Adrenal gland (tissue), 12 donors: ENCODE data around the gene ASB16. TPM values are rescaled to one million over a fixed set of nuclear protein-coding genes. Genes with fewer than 3 reads are reported as not detected.

Experiments used
- DNase-seq, 7 donors: peaks; one replicate each; pipeline ENCODE4 v3.0.0-alpha.2; 2019 to 2020
- H3K27ac ChIP-seq, 5 donors: fragments of 200-600 bp; sonication (generic) in 4 of 5; 1 replicate in 3 of 5; 2 replicates in 2 of 5; pipeline versions ENCODE4 v1.5.1 to v1.8.0; 2016 to 2020; ENCODE audit warnings: mild to moderate bottlenecking in 1 of 5
- H3K27me3 ChIP-seq: fragments of 200-600 bp; 2 replicates; pipeline ENCODE4 v1.8.0; 2021
- H3K36me3 ChIP-seq, 2 donors: fragments of 200-600 bp; replicated peaks in 1 of 2; 1 replicate in 1 of 2; 2 replicates in 1 of 2; pipeline versions ENCODE4 v1.5.1 to v1.8.0; 2018 to 2022
- H3K4me1 ChIP-seq, 2 donors: fragments of 200-600 bp; replicated peaks in 1 of 2; 1 replicate in 1 of 2; 2 replicates in 1 of 2; pipeline versions ENCODE4 v1.5.1 to v1.8.0; 2018 to 2021
- H3K4me3 ChIP-seq, 4 donors: fragments of 200-600 bp; sonication (generic) in 3 of 4; one replicate each; pipeline ENCODE4 v1.5.1; 2016 to 2018
- H3K9me3 ChIP-seq, 3 donors: fragments of 200-600 bp; sonication (generic) in 1 of 3; replicated peaks in 1 of 3; 1 replicate in 2 of 3; 2 replicates in 1 of 3; pipeline versions ENCODE4 v1.5.1 to v1.8.0; 2016 to 2021
- CTCF ChIP-seq, 6 experiments: fragments of 450-650 bp in 4 of 6; fragments of 200-600 bp in 2 of 6; sonication (generic) in 1 of 6; IDR thresholded peaks; 1 replicate in 5 of 6; 2 replicates in 1 of 6; pipeline versions ENCODE4 v1.5.1 to v1.8.0; 2016 to 2021; ENCODE audit warnings: antibody characterized with exemption in 6 of 6, mild to moderate bottlenecking in 2 of 6, moderate library complexity in 1 of 6
- POLR2A ChIP-seq, 2 donors: fragments of 450-650 bp; IDR thresholded peaks; one replicate each; pipeline ENCODE4 v1.6.1; 2017; ENCODE audit warnings: antibody characterized with exemption in 2 of 2, mild to moderate bottlenecking in 2 of 2, moderate library complexity in 1 of 2
- WGBS, 4 donors: extraction: QIAGEN DNeasy Blood & Tissue Kit in 2 of 4; methylation state at CpG; one replicate each; pipeline versions ENCODE4 v1.1.5 to v1.1.7; 2013 to 2017; 5-methylcytosine and 5-hydroxymethylcytosine counted together
- intact Hi-C, 2 donors: fragments of 100-400 bp; cut with DNase I; formaldehyde crosslinking; loops; one replicate each; pipeline versions ENCODE4 v1.14.1 to v1.15.0; 2022 to 2023
- polyA plus RNA-seq, 3 donors: library from polyadenylated mRNA; stranded (reverse); fragments of 200-250 nt in 2 of 3; fragments of 350-450 nt in 1 of 3; fragmentation: Illumina TruSeq in 1 of 3; extraction: RNeasy Lipid Tissue Mini Kit (QIAGEN cat#74804) in 1 of 3; gene quantifications; one replicate each; pipeline ENCODE4 v1.2.3, GENCODE V29; 2013 to 2014
- total RNA-seq, 9 donors: library from RNA; depleted of rRNA in 4 of 9; stranded (reverse); fragments of >200 nt in 4 of 9; fragments of 120-200 nt in 1 of 9; fragmentation: NEBNext Ultra II Directional in 1 of 9; extraction: Animal tissue kit (Norgen Biotek cat#: 25700) in 1 of 9; gene quantifications; one replicate each; pipeline versions ENCODE4 v1.1.0 to v1.2.4, GENCODE V29; 2013 to 2023
- donor health status: healthy with polysubstance abuse.
- donor health status: Bipolar disorder and iron deficiency.
- donor health status: DM: yes; HTN: yes; CAD: no.
- donor health status: DM: no; HTN: no; CAD: no.
- donor health status: DM: no; HTN: no; CAD: no.
- donor health status: DM: yes; HTN: yes; CAD: no.

The ASB16 gene
- total and polyA plus RNA-seq, 12 donors: 0.13 to 0.83 (median 0.39) TPM; not detected in 2

- H3K27ac ChIP-seq: no peak overlapping the region
- H3K4me3 ChIP-seq: no peak overlapping the region
- no peaks in the 10 kb centered on the region for H3K9me3 ChIP-seq
- TF ChIP-seq POLR2A (IDR thresholded peaks at IDR 0.05) (no peak), CTCF (IDR thresholded peaks at IDR 0.05) (no peak)
- no peaks in the 10 kb centered on the region for H3K36me3 ChIP-seq
- 73 to 100% (median 83%) methylated on average over 2 to 7 of the region's 7 CpGs for WGBS, 4 donors
- no peaks in the 10 kb centered on the region for H3K27me3 ChIP-seq
- peaks cover 0 to 15% of the 10 kb centered on the region in 2 donors for H3K4me1 ChIP-seq
- no peak for DNase-seq
- intact Hi-C loops: loop anchor here in 1 of 2 donors (10.0 kb wide), 1 partner anchor 223 kb away; the partner anchor contains the start of gene PPY
These were observed 3.2 kb upstream of the ASB16 start for GRCh38 chr17:44167181-44167861.

- Histone ChIP-seq H3K27ac (peak overlapping the region in 1 of 5 donors; percentile 60), H3K4me3 (no peak overlapping the region)
These were observed 387 bp upstream of the ASB16 start for GRCh38 chr17:44170135-44170498.

GRCh38 chr17:44171931-44172455 is 1.5 kb downstream of the ASB16 start:
- Histone ChIP-seq H3K27me3 (no peaks in the 10 kb centered on the region), H3K4me1 (peaks cover 0 to 18% of the 10 kb centered on the region in 2 donors), H3K9me3 (no peaks in the 10 kb centered on the region), H3K4me3 (no peak overlapping the region), H3K27ac (no peak overlapping the region), H3K36me3 (no peaks in the 10 kb centered on the region)
- WGBS, 4 donors: 34 to 59% (median 56%) methylated on average over 10 to 17 of the region's 17 CpGs
- intact Hi-C loops: no loop called here
- DNase-seq: no peak
- TF ChIP-seq CTCF (IDR thresholded peaks at IDR 0.05) (no peak), POLR2A (IDR thresholded peaks at IDR 0.05) (no peak)

More at GRCh38 chr17:44170135-44170498, 387 bp upstream of the ASB16 start:
- no peak for TF ChIP-seq POLR2A (IDR thresholded peaks at IDR 0.05)
- no peak for TF ChIP-seq CTCF (IDR thresholded peaks at IDR 0.05)
- H3K4me1 ChIP-seq: peaks cover 0 to 18% of the 10 kb centered on the region in 2 donors
- H3K36me3 ChIP-seq: no peaks in the 10 kb centered on the region
- no peak for DNase-seq
- no peaks in the 10 kb centered on the region for H3K9me3 ChIP-seq
- intact Hi-C loops: no loop called here
- WGBS, 4 donors: 21 to 59% (median 54%) methylated on average over 2 to 5 of the region's 5 CpGs
- no peaks in the 10 kb centered on the region for H3K27me3 ChIP-seq

GRCh38 chr17:44174427-44174826 is 3.9 kb downstream of the ASB16 start:
- no peaks in the 10 kb centered on the region for H3K27me3 ChIP-seq
- DNase-seq: no peak
- H3K4me3 ChIP-seq: no peak overlapping the region
- 92 to 100% (median 97%) methylated on average over 2 of the region's 2 CpGs for WGBS, 4 donors
- H3K4me1 ChIP-seq: peaks cover 0 to 18% of the 10 kb centered on the region in 2 donors
- intact Hi-C loops: no loop called here
- TF ChIP-seq POLR2A (IDR thresholded peaks at IDR 0.05) (no peak), CTCF (IDR thresholded peaks at IDR 0.05) (no peak)
- peaks cover 0 to 5% of the 10 kb centered on the region in 2 donors for H3K36me3 ChIP-seq
- H3K27ac ChIP-seq: no peak overlapping the region
- H3K9me3 ChIP-seq: no peaks in the 10 kb centered on the region
